ENCODE measurements around the gene RIN3. TPM values are rescaled to one million over a fixed set of nuclear protein-coding genes. Genes with fewer than 3 reads are reported as not detected.
A peak's percentile ranks its signal among the peaks of the same experiment; 100 is the strongest.

The RIN3 gene
- total RNA-seq, 1 donor from 2014 or later = 2.9 TPM

DNA sequence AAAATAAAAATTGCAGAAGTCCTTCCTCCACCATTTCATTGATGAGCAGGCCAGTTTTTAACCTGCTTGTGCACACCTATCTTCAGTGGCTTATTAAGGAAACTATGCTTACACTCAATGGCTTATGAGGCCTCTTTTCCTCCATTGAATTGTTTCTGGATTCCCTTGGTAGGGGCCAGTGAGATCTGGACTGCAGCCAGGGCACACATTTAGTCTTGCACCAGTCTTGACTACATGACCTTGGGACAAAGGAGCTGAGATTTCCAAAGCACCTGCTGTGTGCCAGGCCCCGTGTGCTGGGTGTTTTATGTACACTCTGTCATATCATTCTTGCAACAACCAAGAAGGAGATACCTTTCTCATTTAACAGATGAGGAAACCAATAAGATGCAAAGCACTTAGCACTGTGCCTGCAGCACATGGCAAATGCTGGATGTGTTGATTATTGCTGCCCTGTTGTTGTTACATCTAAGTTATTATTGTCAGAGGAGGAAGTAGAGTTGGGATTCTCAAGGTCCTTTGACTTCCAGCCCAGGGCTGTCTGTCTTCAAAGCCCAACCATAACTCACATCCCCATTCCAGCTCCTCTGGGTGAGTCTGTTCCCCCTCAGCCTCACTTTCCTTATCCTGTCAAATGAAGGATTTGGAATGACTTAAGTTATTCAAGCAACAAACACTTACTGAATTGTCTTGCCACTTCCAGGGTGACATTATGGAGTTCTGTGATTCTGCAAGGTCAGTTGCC lies 31.6 kb upstream of the RIN3 start:
- H3K4me3 ChIP-seq (ENCODE audit: low read depth, low read length) = no peak overlapping the region
- TF ChIP-seq CTCF (IDR thresholded peaks at IDR 0.05; ENCODE audit: insufficient read depth, low read length, severe bottlenecking) = no peak
- DNase-seq (ENCODE audit: low read depth) (no peak), FAIRE-seq (no peak)
- no peaks in the 10 kb centered on the region for H3K36me3 ChIP-seq (ENCODE audit: control insufficient read depth, insufficient read depth, low read length)
- no peaks in the 10 kb centered on the region for H3K27me3 ChIP-seq (ENCODE audit: control insufficient read depth, insufficient read depth, low read length)

DNA sequence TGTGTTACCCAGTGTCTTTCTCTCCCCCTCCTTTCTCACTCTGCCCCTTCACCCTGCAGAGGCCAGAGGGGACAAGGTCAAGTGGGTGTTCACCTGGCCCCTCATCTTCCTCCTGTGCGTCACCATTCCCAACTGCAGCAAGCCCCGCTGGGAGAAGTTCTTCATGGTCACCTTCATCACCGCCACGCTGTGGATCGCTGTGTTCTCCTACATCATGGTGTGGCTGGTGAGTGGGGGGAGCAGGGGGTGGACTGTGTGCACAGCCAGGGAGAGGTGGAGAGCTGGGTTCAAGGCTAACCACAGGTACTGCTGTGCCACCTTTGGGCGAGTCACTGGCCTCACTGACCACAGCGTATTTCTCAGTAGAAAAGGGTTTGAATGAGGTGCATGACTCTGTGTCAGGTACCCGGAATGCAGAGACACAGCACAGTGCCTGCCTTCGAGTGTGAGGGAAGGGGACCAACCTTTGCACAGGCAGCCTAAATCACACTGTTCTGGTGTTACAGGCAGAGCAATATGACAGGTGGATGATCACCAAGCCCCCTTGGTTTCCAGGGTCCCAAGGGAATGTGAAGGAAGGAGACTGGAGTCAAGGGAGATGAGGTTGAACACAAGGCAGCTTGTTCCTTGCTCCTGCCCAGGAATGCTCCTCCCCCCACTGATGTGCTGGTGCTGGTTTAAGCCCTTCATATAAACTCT lies 30.8 kb upstream of the RIN3 start:
- no peak overlapping the region for H3K4me3 ChIP-seq (ENCODE audit: low read depth, low read length)
- H3K27me3 ChIP-seq (ENCODE audit: control insufficient read depth, insufficient read depth, low read length) = no peaks in the 10 kb centered on the region
- no peak for TF ChIP-seq CTCF (IDR thresholded peaks at IDR 0.05; ENCODE audit: insufficient read depth, low read length, severe bottlenecking)
- FAIRE-seq = peak; percentile 79
- H3K36me3 ChIP-seq (ENCODE audit: control insufficient read depth, insufficient read depth, low read length) = no peaks in the 10 kb centered on the region
- no peak for DNase-seq (ENCODE audit: low read depth)

- TF ChIP-seq CTCF (IDR thresholded peaks at IDR 0.05; ENCODE audit: insufficient read depth, low read length, severe bottlenecking) = no peak
- H3K4me3 ChIP-seq (ENCODE audit: low read depth, low read length) = no peak overlapping the region
- no peaks in the 10 kb centered on the region for H3K36me3 ChIP-seq (ENCODE audit: control insufficient read depth, insufficient read depth, low read length)
- H3K27me3 ChIP-seq (ENCODE audit: control insufficient read depth, insufficient read depth, low read length) = no peaks in the 10 kb centered on the region
- no peak for FAIRE-seq
- DNase-seq (ENCODE audit: low read depth) = no peak
Observed at GRCh38 chr14:92484132-92484823, 29.3 kb upstream of the RIN3 start.

DNA sequence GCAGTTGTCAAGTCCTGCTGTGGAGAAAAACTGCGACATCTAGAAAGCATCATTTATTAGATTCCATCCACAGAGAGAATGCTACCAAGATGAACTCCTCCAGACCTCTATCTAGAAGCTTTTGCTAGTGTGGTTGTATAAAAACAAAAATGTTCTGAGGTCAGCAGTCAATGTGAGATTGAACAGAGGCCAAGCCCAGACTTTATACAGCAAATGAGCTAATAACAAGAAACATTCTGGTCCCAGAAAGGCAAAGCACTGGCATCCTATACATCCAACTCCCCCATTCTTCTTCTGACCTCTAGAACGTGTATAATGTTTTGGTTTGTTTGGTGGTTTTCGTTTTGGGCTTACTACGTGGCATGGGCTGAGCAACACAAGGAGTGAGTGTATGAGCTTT lies 26.7 kb upstream of the RIN3 start:
- FAIRE-seq (no peak), DNase-seq (ENCODE audit: low read depth) (no peak)
- Histone ChIP-seq H3K36me3 (ENCODE audit: control insufficient read depth, insufficient read depth, low read length) (no peaks in the 10 kb centered on the region), H3K4me3 (ENCODE audit: low read depth, low read length) (no peak overlapping the region), H3K27me3 (ENCODE audit: control insufficient read depth, insufficient read depth, low read length) (no peaks in the 10 kb centered on the region)
- TF ChIP-seq CTCF (IDR thresholded peaks at IDR 0.05; ENCODE audit: insufficient read depth, low read length, severe bottlenecking) = no peak

GRCh38 chr14:92487513-92488133 lies 26.0 kb upstream of the RIN3 start:
- Histone ChIP-seq H3K36me3 (ENCODE audit: control insufficient read depth, insufficient read depth, low read length) (no peaks in the 10 kb centered on the region), H3K27me3 (ENCODE audit: control insufficient read depth, insufficient read depth, low read length) (no peaks in the 10 kb centered on the region), H3K4me3 (ENCODE audit: low read depth, low read length) (no peak overlapping the region)
- no peak for TF ChIP-seq CTCF (IDR thresholded peaks at IDR 0.05; ENCODE audit: insufficient read depth, low read length, severe bottlenecking)
- FAIRE-seq (peak; percentile 72), DNase-seq (ENCODE audit: low read depth) (no peak)
